OCI-LY3 (cell line): ENCODE measurements around the gene SH2D1B.

Source experiments
- CTCF ChIP-seq: fragments of 200-600, 300-600 bp; sonication (generic); IDR thresholded peaks from 2 replicates; pipeline ENCODE4 v1.5.1; 2014; ENCODE audit warnings: antibody characterized with exemption, low read length, low read depth
- EZH2phosphoT487 ChIP-seq: fragments of 200-600 bp; shearing (Covaris generic); IDR thresholded peaks from 2 replicates; pipeline ENCODE4 v1.6.1; 2018; ENCODE audit warnings: antibody characterized with exemption, mixed run types, low read depth

- TF ChIP-seq CTCF (no peak), EZH2phosphoT487 (no peak)
Observed at GRCh38 chr1:162420120-162420519, 8.2 kb upstream of the SH2D1B start.
